Measurements from ENCODE around the gene NTSR1. TPM values are rescaled to one million over a fixed set of nuclear protein-coding genes. Genes with fewer than 3 reads are reported as not detected.

NTSR1 gene
- total RNA-seq, 1 experiment from 2014 or later = 0.16 TPM

GRCh38 chr20:62736407-62737071 lies 27.9 kb downstream of the NTSR1 start:
- BruUV-seq (replicated peaks) = no TSS peak
- no peak for TF ChIP-seq CTCF (IDR thresholded peaks at IDR 0.05; ENCODE audit: insufficient read depth in 1 of 2, low read depth in 1 of 2, low read length in 1 of 2, severe bottlenecking in 1 of 2, unreplicated experiment in 1 of 2)
- Mint-ChIP-seq H3K27ac (ENCODE audit: unreplicated experiment) (no peak overlapping the region), H3K36me3 (ENCODE audit: insufficient read depth, unreplicated experiment) (no peaks in the 10 kb centered on the region), H3K4me3 (ENCODE audit: unreplicated experiment) (no peak overlapping the region), H3K9me3 (ENCODE audit: unreplicated experiment) (no peaks in the 10 kb centered on the region), H3K4me1 (ENCODE audit: low read depth, unreplicated experiment) (no peaks in the 10 kb centered on the region), H3K27me3 (ENCODE audit: insufficient read depth, unreplicated experiment) (peaks cover 28% of the 10 kb centered on the region)
- intact Hi-C loops (cut with micrococcal nuclease; ENCODE audit: unreplicated experiment) = no loop called here
- Histone ChIP-seq H3K36me3 (ENCODE audit: control insufficient read depth, insufficient read depth, low read length) (no peaks in the 10 kb centered on the region), H3K27me3 (replicated peaks; ENCODE audit: control insufficient read depth, insufficient read depth, low read length) (peaks cover 5% of the 10 kb centered on the region), H3K4me1 (no peaks in the 10 kb centered on the region), H3K4me3 (ENCODE audit: low read depth, low read length) (no peak overlapping the region), H3K9me3 (no peaks in the 10 kb centered on the region)
- DNase-seq = peak in 1 of 2 experiments; percentile 41
- ChIA-PET POLR2A (no interaction called here), CTCF (no interaction called here)

GRCh38 chr20:62737271-62737811 lies 28.7 kb downstream of the NTSR1 start:
- no TSS peak for BruUV-seq (replicated peaks)
- DNase-seq = peak in 1 of 2 experiments; percentile 47
- H3K27me3 ChIP-seq (replicated peaks; ENCODE audit: control insufficient read depth, insufficient read depth, low read length) = peaks cover 5% of the 10 kb centered on the region
- Mint-ChIP-seq H3K4me3 (ENCODE audit: unreplicated experiment) (no peak overlapping the region), H3K36me3 (ENCODE audit: insufficient read depth, unreplicated experiment) (no peaks in the 10 kb centered on the region), H3K27me3 (ENCODE audit: insufficient read depth, unreplicated experiment) (peaks cover 28% of the 10 kb centered on the region), H3K4me1 (ENCODE audit: low read depth, unreplicated experiment) (no peaks in the 10 kb centered on the region), H3K9me3 (ENCODE audit: unreplicated experiment) (no peaks in the 10 kb centered on the region), H3K27ac (ENCODE audit: unreplicated experiment) (no peak overlapping the region)
- TF ChIP-seq CTCF (IDR thresholded peaks at IDR 0.05; ENCODE audit: insufficient read depth in 1 of 2, low read depth in 1 of 2, low read length in 1 of 2, severe bottlenecking in 1 of 2, unreplicated experiment in 1 of 2) = no peak
- H3K9me3 ChIP-seq = no peaks in the 10 kb centered on the region
- CTCF ChIA-PET = no interaction called here
- intact Hi-C loops (cut with micrococcal nuclease; ENCODE audit: unreplicated experiment) = no loop called here
- H3K4me1 ChIP-seq = no peaks in the 10 kb centered on the region
- POLR2A ChIA-PET = no interaction called here
- no peaks in the 10 kb centered on the region for H3K36me3 ChIP-seq (ENCODE audit: control insufficient read depth, insufficient read depth, low read length)
- no peak overlapping the region for H3K4me3 ChIP-seq (ENCODE audit: low read depth, low read length)

DNA sequence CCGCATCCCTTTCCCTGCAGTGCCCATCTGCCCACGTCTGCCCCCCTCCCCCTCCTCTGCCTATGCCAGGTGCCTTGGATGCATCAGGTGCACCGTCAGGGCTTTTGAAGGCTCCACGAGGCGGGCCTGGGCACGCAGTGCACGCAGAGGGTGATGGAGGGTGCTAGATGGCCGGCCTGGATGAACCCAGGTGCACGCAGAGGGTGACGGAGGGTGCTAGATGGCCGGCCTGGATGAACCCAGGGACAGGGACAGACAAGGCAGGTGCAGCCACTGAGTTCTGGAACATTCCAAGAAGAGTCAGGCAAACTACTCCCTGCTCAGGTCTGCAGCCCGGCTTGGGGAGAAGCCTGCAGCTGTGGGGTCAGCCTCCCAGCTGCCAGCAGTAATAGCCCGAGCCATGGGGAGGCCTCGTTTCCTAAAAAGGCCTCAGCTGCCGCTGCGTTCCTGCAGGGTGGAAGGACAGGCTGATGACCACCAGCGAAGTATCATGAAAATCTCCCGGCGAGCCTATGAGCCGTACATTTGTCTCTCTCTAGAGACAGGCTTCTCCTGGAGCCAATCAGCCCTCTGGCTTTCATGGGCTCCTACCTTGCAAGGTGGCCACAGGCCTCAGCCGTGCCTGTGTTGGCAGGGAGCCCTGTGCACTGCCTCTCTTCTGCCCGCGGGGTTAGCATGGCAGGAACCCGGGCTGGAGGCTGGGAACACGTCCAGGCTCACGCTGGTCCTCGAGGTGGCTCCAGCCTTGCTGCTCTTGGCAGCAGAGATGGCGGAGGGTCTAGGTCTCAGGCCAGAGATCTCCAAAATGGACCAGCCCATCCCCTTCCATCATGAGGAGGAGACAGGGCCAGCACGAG lies 29.6 kb downstream of the NTSR1 start:
- no TSS peak for BruUV-seq (replicated peaks)
- POLR2A ChIA-PET = no interaction called here
- no peak for DNase-seq
- CTCF ChIA-PET = no interaction called here
- Mint-ChIP-seq H3K27ac (ENCODE audit: unreplicated experiment) (no peak overlapping the region), H3K4me3 (ENCODE audit: unreplicated experiment) (no peak overlapping the region), H3K27me3 (ENCODE audit: insufficient read depth, unreplicated experiment) (peaks cover 20% of the 10 kb centered on the region), H3K36me3 (ENCODE audit: insufficient read depth, unreplicated experiment) (no peaks in the 10 kb centered on the region), H3K4me1 (ENCODE audit: low read depth, unreplicated experiment) (no peaks in the 10 kb centered on the region), H3K9me3 (ENCODE audit: unreplicated experiment) (no peaks in the 10 kb centered on the region)
- intact Hi-C loops (cut with micrococcal nuclease; ENCODE audit: unreplicated experiment) = no loop called here
- H3K36me3 ChIP-seq (ENCODE audit: control insufficient read depth, insufficient read depth, low read length) = no peaks in the 10 kb centered on the region
- H3K9me3 ChIP-seq = no peaks in the 10 kb centered on the region
- no peak for TF ChIP-seq CTCF (IDR thresholded peaks at IDR 0.05; ENCODE audit: insufficient read depth in 1 of 2, low read depth in 1 of 2, low read length in 1 of 2, severe bottlenecking in 1 of 2, unreplicated experiment in 1 of 2)
- no peak overlapping the region for H3K4me3 ChIP-seq (ENCODE audit: low read depth, low read length)
- H3K27me3 ChIP-seq (replicated peaks; ENCODE audit: control insufficient read depth, insufficient read depth, low read length) = peaks cover 3% of the 10 kb centered on the region
- H3K4me1 ChIP-seq = no peaks in the 10 kb centered on the region
